OCI-LY7 (cell line): ENCODE data around the gene SLX4IP.

ENCODE experiments used
- CTCF ChIP-seq: fragments of 200-600 bp; sonication (generic); conservative IDR thresholded peaks from 2 replicates; pipeline ENCODE4 v1.5.1; 2014; ENCODE audit warnings: mild to moderate bottlenecking, antibody characterized with exemption, low read length, moderate library complexity, mixed read lengths
- EZH2phosphoT487 ChIP-seq: fragments of 200-600 bp; sonication (generic); IDR thresholded peaks from 2 replicates; pipeline ENCODE4 v1.6.1; 2018; ENCODE audit warnings: low read depth, borderline replicate concordance, mild to moderate bottlenecking, mixed run types, antibody characterized with exemption, low read length, moderate library complexity, mixed read lengths

- TF ChIP-seq CTCF = no peak
- no peak for TF ChIP-seq EZH2phosphoT487
Measured at GRCh38 chr20:10590950-10591671, 156.0 kb downstream of the SLX4IP start.
